ENCODE results near the gene SELPLG.

Gene SELPLG

GRCh38 chr12:108606492-108606891 is 27.2 kb downstream of the SELPLG start:
- no peak overlapping the region for H3K27ac ChIP-seq

GRCh38 chr12:108605690-108606406 is 27.8 kb downstream of the SELPLG start:
- DNase-seq (ENCODE audit: low read depth, low spot score), result no peak
- no peak overlapping the region for H3K27ac ChIP-seq

More at GRCh38 chr12:108606492-108606891, 27.2 kb downstream of the SELPLG start:
- no peak for DNase-seq (ENCODE audit: low read depth, low spot score)

GRCh38 chr12:108605000-108605689 is 28.5 kb downstream of the SELPLG start:
- no peak overlapping the region for H3K27ac ChIP-seq
- DNase-seq (ENCODE audit: low read depth, low spot score), result no peak

- no peak overlapping the region for H3K27ac ChIP-seq
- DNase-seq (ENCODE audit: low read depth, low spot score), result no peak
Observed at GRCh38 chr12:108604208-108604941, 29.3 kb downstream of the SELPLG start.

- H3K27ac ChIP-seq, result no peak overlapping the region
- DNase-seq (ENCODE audit: low read depth, low spot score), result no peak
Observed at GRCh38 chr12:108603743-108604142, 30.0 kb downstream of the SELPLG start.

GRCh38 chr12:108602976-108603704 is 30.6 kb downstream of the SELPLG start:
- no peak overlapping the region for H3K27ac ChIP-seq
- no peak for DNase-seq (ENCODE audit: low read depth, low spot score)

GRCh38 chr12:108602209-108602705 is 31.4 kb downstream of the SELPLG start:
- no peak for DNase-seq (ENCODE audit: low read depth, low spot score)

GRCh38 chr12:108600702-108601007 is 33.0 kb downstream of the SELPLG start:
- H3K27ac ChIP-seq, result no peak overlapping the region
- DNase-seq (ENCODE audit: low read depth, low spot score), result no peak

More at GRCh38 chr12:108602209-108602705, 31.4 kb downstream of the SELPLG start:
- H3K27ac ChIP-seq, result no peak overlapping the region

GRCh38 chr12:108599948-108600701 is 33.6 kb downstream of the SELPLG start:
- no peak for DNase-seq (ENCODE audit: low read depth, low spot score)
- H3K27ac ChIP-seq, result no peak overlapping the region

GRCh38 chr12:108599541-108599940 is 34.2 kb downstream of the SELPLG start:
- no peak overlapping the region for H3K27ac ChIP-seq

GRCh38 chr12:108598553-108599250 is 35.0 kb downstream of the SELPLG start:
- DNase-seq (ENCODE audit: low read depth, low spot score), result no peak
- no peak overlapping the region for H3K27ac ChIP-seq

More at GRCh38 chr12:108599541-108599940, 34.2 kb downstream of the SELPLG start:
- no peak for DNase-seq (ENCODE audit: low read depth, low spot score)

GRCh38 chr12:108597559-108598471 is 35.9 kb downstream of the SELPLG start, which contains the start of gene TMEM119:
TMEM119 (minus strand) TSS chr12:108598084; CDS start chr12:108592383, 5,701 bp downstream.
- no peak within 1 kb of the TSS for H3K27ac ChIP-seq
- DNase-seq (ENCODE audit: low read depth, low spot score), result no peak

- DNase-seq (ENCODE audit: low read depth, low spot score), result no peak
- H3K27ac ChIP-seq, result no peak overlapping the region
Observed at GRCh38 chr12:108596854-108597558, 36.7 kb downstream of the SELPLG start.

- no peak overlapping the region for H3K27ac ChIP-seq
- DNase-seq (ENCODE audit: low read depth, low spot score), result no peak
Observed at GRCh38 chr12:108595711-108596647, 37.7 kb downstream of the SELPLG start.

GRCh38 chr12:108594960-108595710 is 38.6 kb downstream of the SELPLG start:
- no peak overlapping the region for H3K27ac ChIP-seq
- DNase-seq (ENCODE audit: low read depth, low spot score), result no peak
